NCI-H146 treated with DMSO at 0.1 percent for 48 hours (cell line): Measurements from ENCODE around the gene PITPNB.

Experiments used
- DNase-seq: peaks from one replicate; lab custom pipeline; 2025; ENCODE audit not compliant: unreplicated experiment; lab: John Stamatoyannopoulos, UW

Gene PITPNB

GRCh38 chr22:27919942-27920755, 1.1 kb upstream of the PITPNB start:
- no peak for DNase-seq

DNA sequence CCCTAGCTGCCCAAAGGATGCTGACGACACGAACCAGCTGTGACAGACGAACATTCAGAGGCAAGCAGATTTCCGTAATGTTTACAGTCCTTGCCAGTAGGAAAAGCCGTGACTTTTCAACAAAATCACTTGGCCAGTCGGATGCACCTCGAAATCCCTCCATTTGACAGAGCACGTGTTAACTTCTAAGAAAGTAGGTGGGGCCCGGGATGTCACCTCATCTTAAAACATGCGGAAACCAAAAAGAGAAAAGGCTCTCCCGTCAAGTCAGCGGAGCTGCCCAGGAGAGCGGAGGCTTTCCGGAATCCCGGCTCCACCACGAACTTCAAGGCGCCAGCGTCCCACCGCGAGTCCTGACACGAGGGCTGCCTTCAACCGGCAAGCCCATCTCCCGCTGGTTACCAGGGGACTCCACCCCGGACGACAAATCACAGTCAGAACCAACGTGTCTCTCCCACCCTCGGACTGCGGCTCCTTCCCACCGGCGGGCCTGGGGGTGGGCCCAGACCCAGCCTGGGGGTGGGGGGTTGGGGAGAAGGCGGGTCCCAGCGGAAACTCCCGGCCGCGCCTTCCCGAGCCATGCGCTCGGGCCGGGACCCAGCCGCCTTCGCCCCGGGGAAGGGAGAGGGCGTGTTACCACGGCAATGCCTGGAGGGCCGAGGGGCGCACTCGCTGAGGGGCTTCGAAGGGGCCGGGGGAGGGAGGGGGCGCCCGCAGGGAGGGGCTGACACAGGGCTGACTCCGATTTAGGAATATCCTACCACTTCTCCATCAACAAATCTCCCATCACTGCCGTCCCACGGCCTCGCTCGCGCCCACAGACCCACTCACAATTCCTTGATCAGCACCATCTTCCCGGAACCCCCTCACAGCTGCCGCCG, 475 bp downstream of the PITPNB start:
- DNase-seq = peak; percentile 17

GRCh38 chr22:27915986-27916385, 3.1 kb downstream of the PITPNB start:
- no peak for DNase-seq

DNA sequence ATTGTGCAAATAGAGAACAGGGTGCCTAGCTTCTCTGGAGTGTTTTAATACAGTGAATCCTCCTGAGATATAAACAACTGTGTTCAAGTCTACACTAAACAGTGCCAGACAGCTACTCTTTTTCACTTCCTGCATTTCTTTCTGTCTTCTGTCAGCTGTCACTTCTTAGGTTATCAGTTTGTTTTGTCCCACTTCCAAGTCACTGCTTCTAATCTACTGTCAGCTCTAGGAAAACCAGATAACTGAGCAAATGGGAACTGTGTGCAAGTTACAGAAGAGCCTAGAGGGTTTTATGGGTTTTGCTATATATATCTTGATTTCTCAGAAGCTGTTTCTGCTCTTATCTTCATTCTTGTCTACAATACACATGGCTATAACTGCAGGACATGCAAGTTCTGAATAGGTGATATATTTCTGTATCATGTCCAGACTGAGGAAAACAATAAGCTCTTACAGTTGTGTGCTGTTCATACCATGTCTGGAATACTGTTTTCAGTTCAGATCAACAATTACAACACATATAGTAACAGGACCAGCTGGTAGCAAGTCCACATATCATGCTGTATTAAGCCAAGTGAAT, 5.8 kb downstream of the PITPNB start:
- DNase-seq = no peak

DNA sequence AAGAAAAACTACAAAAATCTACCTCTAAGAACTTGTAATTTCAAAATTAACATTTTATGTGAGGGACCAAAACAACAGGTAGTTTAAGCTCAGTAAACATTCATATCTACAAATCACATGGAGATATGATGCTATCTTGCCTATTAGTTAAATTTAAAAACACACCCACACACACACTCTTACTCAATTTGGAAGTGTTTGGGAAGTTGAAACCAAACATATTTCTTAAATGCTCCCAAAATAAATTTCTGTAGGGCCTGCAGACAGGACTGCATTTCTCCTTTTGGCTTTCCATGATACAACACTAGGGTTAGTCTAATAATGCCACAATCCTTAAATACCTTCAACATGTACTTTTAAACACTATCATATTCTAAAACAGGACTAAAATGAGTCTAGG, 7.0 kb downstream of the PITPNB start:
- DNase-seq = no peak

DNA sequence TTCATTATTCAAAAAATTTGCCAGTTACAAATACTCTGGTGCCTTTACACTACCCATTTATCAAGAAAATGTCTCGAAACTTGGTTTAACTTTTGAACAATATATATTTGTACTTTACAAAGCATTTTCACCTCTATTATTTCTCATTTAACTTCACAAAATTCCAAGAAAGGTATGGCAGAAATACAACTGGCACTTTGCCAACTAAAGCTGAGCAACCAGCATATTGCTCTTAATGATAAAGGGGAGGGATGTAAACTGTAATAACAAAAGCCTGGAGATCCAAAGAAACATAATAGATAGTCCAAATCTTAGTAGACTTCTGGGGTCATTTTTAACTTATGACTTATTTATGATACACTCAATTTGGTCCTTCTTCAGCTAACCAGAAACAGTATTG, 7.7 kb downstream of the PITPNB start:
- DNase-seq = no peak

DNA sequence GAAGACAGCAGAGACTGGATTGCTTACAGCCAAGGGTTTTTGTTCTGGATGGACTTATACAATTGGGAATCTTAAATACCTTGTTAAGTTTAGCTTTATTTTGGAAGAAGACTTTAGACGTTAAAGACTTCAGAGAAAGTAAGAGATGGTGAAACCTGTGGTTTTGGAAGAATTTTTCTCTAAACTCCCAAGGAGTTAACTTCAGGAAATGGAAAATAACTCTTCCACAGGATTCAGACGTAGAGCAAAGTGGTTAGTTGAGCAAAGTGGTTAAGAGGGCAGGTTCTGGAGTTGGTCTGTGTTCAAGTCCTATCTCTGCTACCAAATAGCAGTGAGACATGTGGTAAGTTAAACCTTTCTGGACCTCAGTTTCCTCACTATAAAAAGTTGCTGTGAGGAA, 12.8 kb downstream of the PITPNB start:
- DNase-seq = no peak

DNA sequence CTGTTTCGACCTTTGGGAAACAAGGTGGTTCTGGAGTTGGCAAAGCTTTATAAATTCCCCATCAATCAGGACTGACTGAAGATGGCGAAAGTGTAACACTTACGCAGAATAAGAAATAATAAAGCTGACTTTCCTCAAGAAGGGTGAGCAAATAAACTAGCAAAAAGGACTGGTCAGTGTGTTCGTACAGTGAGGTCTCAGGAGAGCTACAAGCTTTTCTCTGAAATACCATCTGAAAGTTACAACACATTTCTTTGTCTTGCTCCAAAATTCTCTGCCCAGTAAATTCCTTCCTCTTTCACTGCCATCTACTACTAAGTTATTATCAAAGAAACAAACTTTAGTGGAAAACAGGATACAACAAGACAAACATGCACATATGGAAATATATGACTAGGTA, 13.4 kb downstream of the PITPNB start:
- DNase-seq = no peak

- no peak for DNase-seq
Measured at GRCh38 chr22:27903805-27904473, 15.1 kb downstream of the PITPNB start.

GRCh38 chr22:27900153-27900552, 18.9 kb downstream of the PITPNB start:
- DNase-seq = no peak

GRCh38 chr22:27896245-27896644, 22.8 kb downstream of the PITPNB start:
- DNase-seq = no peak

- no peak for DNase-seq
Measured at GRCh38 chr22:27895600-27895999, 23.5 kb downstream of the PITPNB start.

DNA sequence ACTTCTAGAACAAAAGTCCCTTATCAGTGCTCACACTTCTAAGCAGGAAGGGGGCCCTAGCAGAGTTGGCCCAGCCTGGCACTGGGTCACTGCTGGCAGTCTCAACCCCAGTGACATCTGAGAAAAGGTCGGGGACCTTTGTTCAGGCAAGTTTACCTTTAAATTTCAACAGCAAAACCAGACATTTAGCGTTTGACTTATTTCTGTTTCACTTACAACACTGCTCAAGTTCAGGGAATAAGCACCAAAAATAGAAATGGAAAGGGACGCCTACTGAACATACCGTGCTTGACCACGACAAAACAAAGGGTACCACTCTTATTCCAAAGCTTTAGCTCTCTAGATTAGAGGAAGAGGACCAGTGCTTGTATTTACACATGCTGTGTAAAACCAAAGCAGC, 26.2 kb downstream of the PITPNB start:
- no peak for DNase-seq

- DNase-seq = no peak
Measured at GRCh38 chr22:27892064-27892463, 27.0 kb downstream of the PITPNB start.

- DNase-seq = no peak
Measured at GRCh38 chr22:27888310-27888709, 30.7 kb downstream of the PITPNB start.

DNA sequence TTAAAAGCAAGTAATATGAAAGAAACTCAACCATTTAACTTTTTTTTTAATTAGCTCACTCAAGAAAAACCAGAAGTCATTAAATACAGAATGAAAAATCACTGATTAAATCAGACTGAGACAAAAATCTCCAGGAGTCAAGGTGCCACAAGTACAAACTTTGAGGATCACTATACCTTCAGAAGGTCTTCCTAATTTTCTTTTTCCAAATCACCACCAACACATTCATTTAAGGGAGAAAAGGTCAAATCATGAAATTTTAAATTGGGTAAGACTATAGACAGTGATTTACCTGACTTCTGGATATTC, 32.3 kb downstream of the PITPNB start:
- no peak for DNase-seq

GRCh38 chr22:27885977-27886842, 32.8 kb downstream of the PITPNB start:
- no peak for DNase-seq

GRCh38 chr22:27883656-27884350, 35.3 kb downstream of the PITPNB start:
- no peak for DNase-seq

DNA sequence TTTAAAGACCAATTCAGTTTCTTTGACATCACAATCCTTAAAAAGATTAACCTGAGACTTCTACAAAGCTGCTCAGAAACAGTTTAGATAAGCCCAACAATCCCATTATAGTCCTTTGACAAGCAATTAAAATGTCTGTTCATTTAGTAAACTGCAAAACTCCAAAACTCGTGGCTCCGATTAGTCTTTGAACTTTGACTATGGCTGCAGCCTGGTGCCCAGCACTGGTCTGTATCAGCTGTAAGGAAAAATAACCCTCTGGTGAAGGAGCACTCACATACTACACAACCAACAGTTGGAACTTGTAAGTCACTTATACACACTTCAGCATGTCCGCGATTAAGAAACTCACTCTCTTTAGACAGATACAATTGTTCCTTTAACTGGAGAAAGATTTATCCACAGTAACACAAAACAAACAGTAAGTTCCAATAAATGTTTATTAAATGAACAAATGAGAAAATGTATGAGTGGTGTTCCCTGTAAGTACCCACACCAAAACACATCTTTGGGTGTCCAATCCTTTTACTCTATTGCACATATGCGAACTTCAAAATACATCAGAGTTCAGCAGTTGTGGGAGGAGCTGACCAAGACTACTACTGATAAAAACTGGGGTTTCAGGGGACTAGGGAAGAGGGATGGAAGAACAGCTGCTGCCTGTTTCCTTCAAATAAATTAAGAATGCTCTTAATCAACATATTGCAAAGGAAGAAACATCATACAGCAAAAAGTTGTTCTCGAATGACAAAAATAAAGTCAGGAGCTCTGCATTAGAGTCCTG, 36.4 kb downstream of the PITPNB start:
- no peak for DNase-seq
